SW 1271 (cell line): ENCODE data around the gene TTC17.

Experiments
- DNase-seq, 2 experiments: peaks; one replicate each; lab custom pipeline; 2025; lab: John Stamatoyannopoulos, UW

The TTC17 gene

GRCh38 chr11:43532041-43532440 lies 173.3 kb downstream of the TTC17 start:
- no peak for DNase-seq

GRCh38 chr11:43537833-43538615 lies 179.3 kb downstream of the TTC17 start:
- no peak for DNase-seq

- DNase-seq = no peak
Measured at GRCh38 chr11:43541993-43542392, 183.3 kb downstream of the TTC17 start.

GRCh38 chr11:43542750-43543712 lies 184.3 kb downstream of the TTC17 start:
- no peak for DNase-seq
